Measurements from ENCODE around the gene SWAP70. TPM values are rescaled to one million over a fixed set of nuclear protein-coding genes. Genes with fewer than 3 reads are reported as not detected.

SWAP70 gene
- total RNA-seq, 1 experiment from 2014 or later: 18.6 TPM

- TF ChIP-seq CTCF (conservative IDR thresholded peaks at IDR 0.05) (no peak), EZH2 (IDR thresholded peaks at IDR 0.05; ENCODE audit: low read depth) (no peak)
- no peak overlapping the region for H3K4me3 ChIP-seq
- H4K20me1 ChIP-seq (ENCODE audit: insufficient read depth): no peaks in the 10 kb centered on the region
- BruUV-seq (replicated peaks): no TSS peak
- H3K36me3 ChIP-seq (ENCODE audit: low read depth): no peaks in the 10 kb centered on the region
- H3K79me2 ChIP-seq (ENCODE audit: low read depth): no peaks in the 10 kb centered on the region
- H2AFZ ChIP-seq: no peak overlapping the region
- H3K4me2 ChIP-seq: no peak overlapping the region
- H3K9me2 ChIP-seq (ENCODE audit: insufficient read depth): no peaks in the 10 kb centered on the region
- no peaks in the 10 kb centered on the region for H3K27me3 ChIP-seq (ENCODE audit: insufficient read depth, low read depth)
- ChIA-PET CTCF (no interaction called here), POLR2A (ENCODE audit: unreplicated experiment) (no interaction called here)
- no peak overlapping the region for H3K27ac ChIP-seq
- no peaks in the 10 kb centered on the region for H3K9me3 ChIP-seq (ENCODE audit: insufficient read depth, low read depth)
- no peaks in the 10 kb centered on the region for H3K4me1 ChIP-seq (replicated peaks; ENCODE audit: insufficient read depth)
- no peaks in the 10 kb centered on the region for H3F3A ChIP-seq (ENCODE audit: insufficient read depth, low read depth)
- intact Hi-C loops (cut with micrococcal nuclease; ENCODE audit: unreplicated experiment): no loop called here
- no peak for DNase-seq
Measured at GRCh38 chr11:9773524-9773923, 109.6 kb downstream of the SWAP70 start.

GRCh38 chr11:9774109-9774508 lies 110.2 kb downstream of the SWAP70 start:
- intact Hi-C loops (cut with micrococcal nuclease; ENCODE audit: unreplicated experiment): no loop called here
- H3K79me2 ChIP-seq (ENCODE audit: low read depth): no peaks in the 10 kb centered on the region
- DNase-seq: no peak
- H3K9me2 ChIP-seq (ENCODE audit: insufficient read depth): no peaks in the 10 kb centered on the region
- H3K36me3 ChIP-seq (ENCODE audit: low read depth): no peaks in the 10 kb centered on the region
- POLR2A ChIA-PET (ENCODE audit: unreplicated experiment): no interaction called here
- no peaks in the 10 kb centered on the region for H3K27me3 ChIP-seq (ENCODE audit: insufficient read depth, low read depth)
- no peak overlapping the region for H3K4me2 ChIP-seq
- CTCF ChIA-PET: interaction anchor here (0.5 kb wide), 1 partner anchor 89 kb away, joined by 4 read pairs; no protein-coding TSS in a partner anchor
- H3K9me3 ChIP-seq (ENCODE audit: insufficient read depth, low read depth): no peaks in the 10 kb centered on the region
- H4K20me1 ChIP-seq (ENCODE audit: insufficient read depth): no peaks in the 10 kb centered on the region
- no peak overlapping the region for H3K27ac ChIP-seq
- H3F3A ChIP-seq (ENCODE audit: insufficient read depth, low read depth): no peaks in the 10 kb centered on the region
- TF ChIP-seq CTCF (conservative IDR thresholded peaks at IDR 0.05): no peak
- BruUV-seq (replicated peaks): no TSS peak
- H3K4me3 ChIP-seq: no peak overlapping the region
- H2AFZ ChIP-seq: no peak overlapping the region
- H3K4me1 ChIP-seq (replicated peaks; ENCODE audit: insufficient read depth): no peaks in the 10 kb centered on the region

DNA sequence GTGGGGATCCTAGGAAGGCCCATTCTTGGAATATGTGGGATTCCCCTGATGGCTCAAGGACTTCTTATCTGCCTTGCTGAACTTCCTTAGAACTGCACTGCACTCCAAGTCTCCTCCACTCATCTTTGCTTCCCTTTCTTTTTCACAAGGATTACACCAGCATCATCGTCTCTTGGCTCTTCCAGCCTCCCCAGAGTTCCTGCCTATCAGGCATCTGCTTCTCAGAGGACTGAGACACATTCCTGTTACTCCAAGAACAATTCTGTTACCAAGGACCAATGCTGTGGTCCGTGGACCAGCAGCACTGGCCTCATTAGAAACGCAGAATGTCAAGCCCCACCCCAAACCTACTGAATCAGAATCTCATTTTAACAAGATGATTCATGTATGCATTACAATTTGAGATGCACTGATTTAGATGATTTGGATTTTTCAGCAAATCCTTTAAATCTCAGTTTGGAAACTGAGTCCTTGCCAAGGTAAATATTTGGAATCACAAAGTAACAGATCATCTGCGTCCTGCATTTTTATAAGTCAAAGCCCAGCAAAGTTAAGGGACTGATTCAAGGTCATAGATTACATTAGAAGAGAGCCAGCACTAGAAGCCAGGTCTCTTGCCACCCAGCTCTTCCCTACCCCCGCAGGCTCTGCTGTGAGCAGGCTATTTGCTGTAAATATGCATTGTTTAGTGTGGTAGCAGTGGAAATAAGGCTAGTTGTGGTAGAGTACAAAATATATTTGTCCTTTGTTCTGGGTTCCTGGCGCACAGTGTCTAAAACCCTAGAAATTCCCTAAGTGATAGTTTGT lies 110.9 kb downstream of the SWAP70 start:
- H4K20me1 ChIP-seq (ENCODE audit: insufficient read depth): no peaks in the 10 kb centered on the region
- H3K9me3 ChIP-seq (ENCODE audit: insufficient read depth, low read depth): no peaks in the 10 kb centered on the region
- no peak overlapping the region for H2AFZ ChIP-seq
- no peaks in the 10 kb centered on the region for H3K9me2 ChIP-seq (ENCODE audit: insufficient read depth)
- H3K4me2 ChIP-seq: no peak overlapping the region
- no peaks in the 10 kb centered on the region for H3K79me2 ChIP-seq (ENCODE audit: low read depth)
- no peaks in the 10 kb centered on the region for H3K4me1 ChIP-seq (replicated peaks; ENCODE audit: insufficient read depth)
- no peaks in the 10 kb centered on the region for H3K36me3 ChIP-seq (ENCODE audit: low read depth)
- ChIA-PET CTCF (interaction anchor here (0.5 kb wide), 1 partner anchor 88 kb away, joined by 4 read pairs; no protein-coding TSS in a partner anchor), POLR2A (ENCODE audit: unreplicated experiment) (no interaction called here)
- no peak overlapping the region for H3K4me3 ChIP-seq
- H3K27ac ChIP-seq: no peak overlapping the region
- no peaks in the 10 kb centered on the region for H3F3A ChIP-seq (ENCODE audit: insufficient read depth, low read depth)
- no peaks in the 10 kb centered on the region for H3K27me3 ChIP-seq (ENCODE audit: insufficient read depth, low read depth)
- DNase-seq: no peak
- TF ChIP-seq EZH2 (IDR thresholded peaks at IDR 0.05; ENCODE audit: low read depth) (no peak), CTCF (conservative IDR thresholded peaks at IDR 0.05) (no peak)
- no TSS peak for BruUV-seq (replicated peaks)
- intact Hi-C loops (cut with micrococcal nuclease; ENCODE audit: unreplicated experiment): no loop called here

Data from PC-9 (cell line).